HepG2 (cell line): Measurements from ENCODE around the gene YJEFN3. TPM values are rescaled to one million over a fixed set of nuclear protein-coding genes. Genes with fewer than 3 reads are reported as not detected.

Source experiments
- ATAC-seq: fragments of 200-7000 bp; cut with Tn5 transposase; 3 replicates; pipeline ENCODE4 v1.9.1; 2020; ENCODE audit warnings: mild to moderate bottlenecking, moderate library complexity
- BruUV-seq: library from RNA; stranded (reverse); fragments of 400-500 nt; replicated peaks from 2 replicates; lab custom pipeline; 2021; lab: Mats Ljungman, UMichigan
- CTCF ChIA-PET: fragments of 300-600 bp; formaldehyde crosslinking; extraction: SDS; loops from one replicate; lab custom pipeline; 2021; ENCODE audit warnings: low total read pairs, inconsistent platforms, low intra/inter-chr PET ratio; lab: Yijun Ruan, JAX
- POLR2A ChIA-PET: fragments of 350-600 bp; sonication (Branson Sonifier 250); formaldehyde crosslinking; loops from one replicate; lab custom pipeline; 2020; ENCODE audit warnings: antibody characterized with exemption, inconsistent platforms; lab: Yijun Ruan, JAX
- DNase-seq: peaks from one replicate; pipeline ENCODE4 v3.0.0-alpha.2; 2015; ENCODE audit warnings: low spot score
- FAIRE-seq: peaks from 3 replicates; lab custom pipeline; 2011; peaks lifted over from hg19 to GRCh38; lab: Jason Lieb, UNC
- H2AFZ ChIP-seq: one replicate; pipeline ENCODE4 v1.6.1; 2011; ENCODE audit warnings: low read length, inconsistent platforms
- H3K27ac ChIP-seq: fragments of 300-600 bp; 3 replicates; pipeline ENCODE4 v1.8.0; 2011; ENCODE audit warnings: mixed run types, mild to moderate bottlenecking, mixed read lengths, low read length, inconsistent platforms; ENCODE audit not compliant: insufficient read depth; ENCODE audit errors: extremely low read length
- H3K27me3 ChIP-seq, 2 experiments: fragments of 200-600 bp in 1 of 2; 2 replicates in 1 of 2; 3 replicates in 1 of 2; pipeline versions ENCODE4 v1.6.0 to v1.8.0; 2011; ENCODE audit warnings: low read length in 2 of 2, mild to moderate bottlenecking in 2 of 2, moderate library complexity in 2 of 2, inconsistent platforms in 1 of 2; ENCODE audit not compliant: insufficient read depth in 2 of 2, control insufficient read depth in 1 of 2
- H3K36me3 ChIP-seq, 2 experiments: fragments of 200-600 bp in 1 of 2; replicated peaks in 1 of 2; 2 replicates in 1 of 2; 3 replicates in 1 of 2; pipeline versions ENCODE4 v1.5.1 to v1.8.0; 2011; ENCODE audit warnings: low read length in 2 of 2, inconsistent platforms in 1 of 2; ENCODE audit not compliant: insufficient read depth in 2 of 2, control insufficient read depth in 1 of 2
- H3K4me1 ChIP-seq: 2 replicates; pipeline ENCODE4 v1.5.1; 2012; ENCODE audit warnings: low read length, inconsistent platforms; ENCODE audit not compliant: insufficient read depth
- H3K4me2 ChIP-seq: 2 replicates; pipeline ENCODE4 v1.6.0; 2011; ENCODE audit warnings: low read depth, low read length, inconsistent platforms
- H3K4me3 ChIP-seq, 3 experiments: fragments of 200-600 bp in 1 of 3; sonication (generic), shearing (Covaris generic) in 1 of 3; replicated peaks in 1 of 3; 2 replicates each; pipeline ENCODE4 v1.5.1; 2011 to 2016; ENCODE audit warnings: low read length in 3 of 3, inconsistent platforms in 2 of 3, low read depth in 2 of 3, mild to moderate bottlenecking in 2 of 3, control low read depth in 1 of 3, mixed read lengths in 1 of 3; ENCODE audit not compliant: insufficient read depth in 1 of 3
- H3K79me2 ChIP-seq: one replicate; pipeline ENCODE4 v1.6.1; 2011; ENCODE audit warnings: low read length, inconsistent platforms; ENCODE audit not compliant: insufficient read depth
- H3K9ac ChIP-seq: 2 replicates; pipeline ENCODE4 v1.6.0; 2011; ENCODE audit warnings: mild to moderate bottlenecking, low read depth, low read length, inconsistent platforms; ENCODE audit not compliant: insufficient read depth
- H3K9me3 ChIP-seq: 2 replicates; pipeline ENCODE4 v1.5.1; 2012; ENCODE audit warnings: mild to moderate bottlenecking, low read length
- H4K20me1 ChIP-seq: 2 replicates; pipeline ENCODE4 v1.6.0; 2011; ENCODE audit warnings: inconsistent platforms, mild to moderate bottlenecking, low read length, moderate library complexity; ENCODE audit not compliant: insufficient read depth
- BHLHE40 ChIP-seq: IDR thresholded peaks from 2 replicates; pipeline ENCODE4 v1.6.1; 2011; ENCODE audit warnings: low read length, improper control_type of control experiment
- CTCF ChIP-seq: sonication (generic); formaldehyde crosslinking; IDR thresholded peaks from 2 replicates; pipeline ENCODE4 v1.5.0; 2020; ENCODE audit warnings: mild to moderate bottlenecking, missing genetic modification reagents, moderate library complexity
- FOXO1 ChIP-seq: sonication (generic); formaldehyde crosslinking; IDR thresholded peaks from 2 replicates; pipeline ENCODE4 v1.4.0; 2020; ENCODE audit warnings: missing genetic modification reagents
- HNF4A ChIP-seq: sonication (generic); formaldehyde crosslinking; IDR thresholded peaks from 2 replicates; pipeline ENCODE4 v1.4.0; 2020; ENCODE audit warnings: missing genetic modification reagents
- MAZ ChIP-seq, 2 experiments: sonication (generic) in 1 of 2; formaldehyde crosslinking in 1 of 2; IDR thresholded peaks; 2 replicates each; pipeline versions ENCODE4 v1.5.0 to v1.6.1; 2012 to 2020; ENCODE audit warnings: low read depth in 2 of 2, mild to moderate bottlenecking in 2 of 2, borderline replicate concordance in 1 of 2, improper control_type of control experiment in 1 of 2, low read length in 1 of 2, missing genetic modification reagents in 1 of 2, moderate library complexity in 1 of 2
- MEF2D ChIP-seq: sonication (generic); formaldehyde crosslinking; IDR thresholded peaks from 2 replicates; pipeline ENCODE4 v1.5.1; 2020; ENCODE audit warnings: mild to moderate bottlenecking, missing genetic modification reagents
- SALL1 ChIP-seq: sonication (generic); formaldehyde crosslinking; IDR thresholded peaks from 2 replicates; pipeline ENCODE4 v1.8.0; 2022; ENCODE audit warnings: mild to moderate bottlenecking, missing genetic modification reagents
- STAG1 ChIP-seq: sonication (generic); formaldehyde crosslinking; IDR thresholded peaks from 2 replicates; pipeline ENCODE4 v1.4.0; 2020; ENCODE audit warnings: missing genetic modification reagents
- TFAP4 ChIP-seq: sonication (generic); IDR thresholded peaks from 2 replicates; pipeline ENCODE4 v1.6.1; 2016; ENCODE audit warnings: low read depth, borderline replicate concordance
- UBTF ChIP-seq: sonication (generic); formaldehyde crosslinking; IDR thresholded peaks from 2 replicates; pipeline ENCODE4 v1.4.0; 2020; ENCODE audit warnings: mild to moderate bottlenecking, missing genetic modification reagents
- ZNF253 ChIP-seq: sonication (generic); formaldehyde crosslinking; IDR thresholded peaks from 2 replicates; pipeline ENCODE4 v1.8.0; 2022; ENCODE audit warnings: mild to moderate bottlenecking, missing genetic modification reagents, borderline replicate concordance
- ZNF333 ChIP-seq: sonication (generic); formaldehyde crosslinking; IDR thresholded peaks from 2 replicates; pipeline ENCODE4 v1.4.0; 2020; ENCODE audit warnings: mild to moderate bottlenecking, missing genetic modification reagents, borderline replicate concordance
- ZNF747 ChIP-seq: sonication (generic); formaldehyde crosslinking; IDR thresholded peaks from 2 replicates; pipeline ENCODE4 v1.8.1; 2023; ENCODE audit warnings: missing genetic modification reagents, mild to moderate bottlenecking, borderline replicate concordance
- ZNF788 ChIP-seq: sonication (generic); formaldehyde crosslinking; IDR thresholded peaks from 2 replicates; pipeline ENCODE4 v1.5.0; 2020; ENCODE audit warnings: mild to moderate bottlenecking, missing genetic modification reagents, borderline replicate concordance
- ZNF839 ChIP-seq: sonication (generic); formaldehyde crosslinking; IDR thresholded peaks from 2 replicates; pipeline ENCODE4 v1.4.0; 2020; ENCODE audit warnings: missing genetic modification reagents, mild to moderate bottlenecking, borderline replicate concordance
- WGBS: methylation state at CpG from one replicate; pipeline ENCODE4 v1.1.6; 2017; ENCODE audit warnings: low lambda C conversion rate; 5-methylcytosine and 5-hydroxymethylcytosine counted together
- in situ Hi-C: cut with HindIII; loops from 2 replicates; pipeline ENCODE4 v1.10.0; 2017; ENCODE audit warnings: low pct_unique_long_range_greater_than_20kb; ENCODE audit not compliant: extremely low pct_ligation_motif_present
- intact Hi-C: fragments of 100-400 bp; cut with micrococcal nuclease; formaldehyde crosslinking; loops from one replicate; pipeline ENCODE4 v1.10.0; 2022; ENCODE audit not compliant: unreplicated experiment
- polyA plus RNA-seq, 8 experiments: library from polyadenylated mRNA; depleted of rRNA in 3 of 8; stranded (reverse) in 7 of 8; unstranded in 1 of 8; fragments of >200 nt; fragmentation: Illumina TruSeq in 4 of 8; extraction: Trizol in 4 of 8; gene quantifications; 2 replicates each; pipeline versions ENCODE4 v1.2.1 to v1.2.3, GENCODE V29; 2011 to 2016; ENCODE audit warnings: low read depth in 4 of 8, missing spikeins in 1 of 8, mixed read lengths in 1 of 8; ENCODE audit not compliant: insufficient read depth in 1 of 8
- total RNA-seq, 5 experiments: library from RNA; depleted of rRNA; stranded (reverse); fragments of >200 nt; fragmentation: Illumina TruSeq; extraction: Trizol; gene quantifications; 2 replicates each; pipeline ENCODE4 v1.2.3, GENCODE V29; 2016; ENCODE audit warnings: low read depth in 1 of 5

Gene YJEFN3
- total and polyA plus RNA-seq, 2 of the 13 experiments (the other 11 are each of a cell fraction or from before 2014, with no cell fraction given), result 0.89 to 4.0 TPM

- H3K9ac ChIP-seq, result no peak overlapping the region
- CTCF ChIA-PET, result interaction anchor here (0.7 kb wide), 1 partner anchor 81 kb away, joined by 3 read pairs; no protein-coding TSS in a partner anchor
- no peaks in the 10 kb centered on the region for H4K20me1 ChIP-seq
- peak overlapping the region in 1 of 3 experiments; percentile 35; a peak in 1 of 6 replicates for H3K4me3 ChIP-seq
- H3K4me1 ChIP-seq, result peaks cover 24% of the 10 kb centered on the region
- H2AFZ ChIP-seq, result no peak overlapping the region
- H3K9me3 ChIP-seq, result no peaks in the 10 kb centered on the region
- peaks cover 4 to 11% of the 10 kb centered on the region in 2 experiments; a peak in 3 of 5 replicates for H3K27me3 ChIP-seq
- H3K36me3 ChIP-seq, result no peaks in the 10 kb centered on the region
- H3K27ac ChIP-seq, result no peak overlapping the region
- POLR2A ChIA-PET, result no interaction called here
- peak; percentile 72 for ATAC-seq
- no TSS peak for BruUV-seq
- H3K79me2 ChIP-seq, result no peaks in the 10 kb centered on the region
- intact Hi-C loops (no loop called here), in situ Hi-C loops (loop anchor here (25.0 kb wide), 1 partner anchor 999 kb away; the partner anchor contains the start of gene ZNF737)
- no peak for FAIRE-seq
- WGBS, result no CpG with 5 or more reads among the region's 17 CpGs
- H3K4me2 ChIP-seq, result peak overlapping the region; percentile 55
- DNase-seq, result no peak
- TF ChIP-seq HNF4A (CRISPR knock-in tag) (peak; percentile 60), UBTF (CRISPR knock-in tag) (0 out of 2 replicates have a peak, but pooled peaks have one; percentile 29), ZNF788 (CRISPR knock-in tag) (0 out of 2 replicates have a peak, but pooled peaks have one; percentile 21), TFAP4 (0 out of 2 replicates have a peak, but pooled peaks have one; percentile 12), FOXO1 (CRISPR knock-in tag) (no peak), BHLHE40 (0 out of 2 replicates have a peak, but pooled peaks have one; percentile 40), CTCF (CRISPR knock-in tag) (peak; percentile 63), ZNF747 (CRISPR knock-in tag) (peak; percentile 20; the same call in 1 of the 2 replicates), ZNF839 (CRISPR knock-in tag) (no peak), MEF2D (CRISPR knock-in tag) (no peak), STAG1 (peak; percentile 47), MAZ (IDR thresholded peaks at IDR 0.05; ENCODE audit: borderline replicate concordance, low read depth, low read length) (no peak), MAZ (CRISPR knock-in tag; IDR thresholded peaks at IDR 0.05; ENCODE audit: low read depth) (0 out of 2 replicates have a peak, but pooled peaks have one; percentile 34), SALL1 (CRISPR knock-in tag) (peak; percentile 31; the same call in 1 of the 2 replicates), ZNF253 (CRISPR knock-in tag) (no peak), ZNF333 (CRISPR knock-in tag) (peak; percentile 55; the same call in 1 of the 2 replicates)
These were observed 34.1 kb downstream of the YJEFN3 start for GRCh38 chr19:19562665-19563347.
